Hippocampal formation (tissue), 2 donors: ENCODE data around the gene GABRB1.
"Not testable (repeated sequence)": the region's sequence is repeated elsewhere in the genome, so short reads cannot be mapped to it uniquely, and the experiment has no call there.

Source experiments
- DNase-seq, 2 donors: peaks; one replicate each; lab custom pipeline; 2025; lab: John Stamatoyannopoulos, UW

Gene GABRB1

DNA sequence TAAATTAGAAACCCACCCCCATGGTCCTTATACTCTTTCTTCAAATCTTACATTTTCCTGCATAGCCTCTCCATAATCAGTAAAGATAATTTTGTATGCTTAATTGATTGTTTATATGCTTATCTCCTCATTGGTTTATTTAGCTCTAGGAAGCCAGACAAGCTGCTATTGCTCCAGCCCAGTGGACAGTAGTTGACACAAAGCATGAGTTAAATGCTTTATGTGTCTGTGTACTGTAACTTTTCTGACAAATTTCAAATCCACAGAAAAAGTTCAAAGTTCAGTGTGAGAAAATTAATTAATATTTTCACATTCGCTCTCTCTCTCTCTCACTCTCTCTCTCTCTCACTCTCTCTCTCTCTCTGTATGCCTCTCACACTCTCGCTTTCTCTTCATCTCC is 181.7 kb downstream of the GABRB1 start:
- DNase-seq, result no peak

DNA sequence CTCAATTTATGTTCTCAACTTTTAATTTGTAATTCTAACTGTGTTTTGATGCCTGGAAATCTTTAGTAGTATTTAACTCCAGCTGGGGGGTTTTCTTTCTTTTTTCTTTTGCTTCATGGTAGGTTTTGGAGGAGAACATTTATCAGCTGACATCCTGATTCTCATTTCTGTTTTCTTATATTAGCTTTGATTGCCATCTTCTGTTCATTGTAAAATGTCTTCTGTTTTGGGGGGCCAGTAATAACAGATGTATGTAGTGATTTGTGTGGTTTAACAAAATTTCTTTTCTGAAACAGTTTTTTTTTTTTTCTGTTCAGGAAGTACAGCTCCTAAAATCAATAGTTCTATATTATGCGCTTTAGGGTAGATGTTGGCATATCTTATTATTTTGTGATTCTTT is 182.2 kb downstream of the GABRB1 start:
- no peak for DNase-seq

DNA sequence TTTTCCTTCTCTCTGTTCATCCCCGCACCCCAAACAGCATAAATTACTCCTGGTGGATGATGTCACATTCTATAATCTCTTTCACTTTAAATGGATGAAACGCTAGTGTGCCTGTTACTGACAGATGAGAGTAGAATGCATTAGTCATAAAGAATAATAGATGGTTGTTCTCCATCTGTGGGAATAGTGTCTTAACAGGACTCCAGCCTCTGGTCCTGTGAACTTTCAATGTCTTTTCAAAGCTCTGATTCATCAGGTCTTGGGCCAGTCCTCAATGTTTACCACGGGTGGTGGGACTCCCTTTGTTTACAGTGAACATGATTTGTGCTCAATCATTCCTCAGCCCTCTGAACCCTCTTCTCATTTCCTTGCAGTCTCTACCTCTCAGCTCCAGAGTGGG is 182.6 kb downstream of the GABRB1 start:
- no peak for DNase-seq

DNA sequence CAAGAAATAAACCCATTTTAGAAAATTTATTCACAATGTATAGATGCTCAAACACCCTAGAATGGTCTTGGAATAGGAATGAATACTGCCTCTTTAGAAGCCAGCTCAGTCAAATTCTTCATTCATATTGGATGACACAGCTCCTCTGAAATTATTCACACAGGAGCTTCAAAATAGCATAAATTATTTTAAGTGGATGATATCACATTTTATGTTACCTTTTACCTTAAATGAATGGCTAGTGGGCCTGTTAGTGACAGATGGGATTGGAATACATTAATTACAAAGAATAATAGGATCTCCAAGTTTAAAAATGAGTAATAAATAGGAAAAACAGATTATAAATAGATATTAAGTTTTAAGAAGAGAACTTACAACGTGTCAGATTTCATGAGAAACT is 184.4 kb downstream of the GABRB1 start:
- no peak for DNase-seq

DNA sequence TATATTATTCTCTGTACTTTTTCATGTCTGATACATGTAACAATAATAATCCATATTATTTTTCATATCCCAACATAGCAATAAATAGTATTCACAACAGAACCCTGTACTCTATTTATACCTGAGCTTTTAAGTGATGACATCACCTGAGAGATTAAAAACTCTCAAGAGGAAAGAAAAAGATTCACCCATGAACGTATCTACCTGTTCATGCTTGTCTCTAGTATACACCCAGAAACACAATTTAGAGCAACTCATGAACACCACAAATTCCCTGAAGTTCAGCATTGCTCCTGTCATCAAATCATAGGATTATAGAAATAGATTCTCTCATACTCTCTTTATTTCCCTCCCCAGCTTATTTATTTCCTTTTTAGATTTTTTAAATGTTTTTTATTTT is 185.9 kb downstream of the GABRB1 start:
- DNase-seq, result no peak

GRCh38 chr4:47217884-47218283 is 186.5 kb downstream of the GABRB1 start:
- DNase-seq, result no peak

- DNase-seq, result no peak
These were observed 187.3 kb downstream of the GABRB1 start for GRCh38 chr4:47218631-47219030.

DNA sequence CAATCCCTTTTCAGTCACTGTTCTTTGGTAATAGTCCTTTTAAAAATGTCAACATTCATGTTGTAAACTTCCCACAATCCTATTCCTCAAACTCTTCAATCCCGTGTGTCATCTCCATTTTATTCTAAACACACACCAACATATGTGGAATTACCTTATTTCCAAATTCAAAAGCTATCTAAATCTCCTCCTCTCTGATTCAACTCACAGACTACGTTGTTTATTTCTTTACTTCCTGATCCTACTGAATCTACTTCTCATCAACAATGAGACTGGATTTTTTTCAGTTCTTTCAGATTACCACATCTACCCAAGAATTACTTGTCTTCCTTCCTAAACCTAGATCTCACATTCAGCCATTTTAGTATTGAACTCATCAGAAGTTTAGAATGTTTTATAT is 188.2 kb downstream of the GABRB1 start:
- no peak for DNase-seq

DNA sequence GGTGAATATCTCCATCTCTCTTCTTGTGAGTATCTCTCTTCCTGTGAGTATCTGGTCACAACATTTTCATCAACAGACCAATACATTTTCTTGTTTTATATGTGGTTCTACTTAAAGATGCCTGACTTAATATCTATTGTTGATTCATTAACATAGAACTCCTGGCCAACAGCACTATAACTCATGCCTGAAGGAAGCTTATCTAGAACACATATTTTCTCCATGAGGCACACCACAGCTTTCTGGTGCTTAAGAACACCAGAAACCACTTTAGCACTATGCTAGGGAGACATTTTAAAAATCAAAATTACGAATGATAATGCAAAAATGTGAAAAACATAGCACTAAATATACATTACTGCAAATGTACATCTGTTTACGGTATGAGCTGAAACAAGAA is 190.4 kb downstream of the GABRB1 start:
- DNase-seq, result no peak

DNA sequence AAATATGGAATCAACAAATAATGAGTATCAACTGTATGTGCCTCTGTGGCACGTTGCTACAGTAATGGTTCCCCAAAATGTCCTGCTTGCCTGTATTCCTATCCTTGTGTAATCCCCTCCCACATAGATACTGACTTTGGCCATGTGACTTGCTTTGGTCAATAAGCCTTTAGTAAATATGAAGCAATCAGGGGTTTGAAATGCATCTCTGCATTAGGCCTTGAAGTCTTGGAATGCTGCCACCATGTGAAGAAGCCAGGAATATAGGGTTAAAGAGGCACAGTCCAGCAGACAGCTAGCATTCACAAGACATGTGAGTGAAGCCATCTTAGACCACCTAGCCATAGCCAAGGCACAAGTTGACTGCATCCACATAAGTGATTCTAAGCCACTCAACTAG is 190.9 kb downstream of the GABRB1 start:
- DNase-seq, result no peak

- no peak for DNase-seq
These were observed 193.0 kb downstream of the GABRB1 start for GRCh38 chr4:47224361-47224760.

- no peak for DNase-seq
These were observed 204.4 kb downstream of the GABRB1 start for GRCh38 chr4:47235721-47236120.

DNA sequence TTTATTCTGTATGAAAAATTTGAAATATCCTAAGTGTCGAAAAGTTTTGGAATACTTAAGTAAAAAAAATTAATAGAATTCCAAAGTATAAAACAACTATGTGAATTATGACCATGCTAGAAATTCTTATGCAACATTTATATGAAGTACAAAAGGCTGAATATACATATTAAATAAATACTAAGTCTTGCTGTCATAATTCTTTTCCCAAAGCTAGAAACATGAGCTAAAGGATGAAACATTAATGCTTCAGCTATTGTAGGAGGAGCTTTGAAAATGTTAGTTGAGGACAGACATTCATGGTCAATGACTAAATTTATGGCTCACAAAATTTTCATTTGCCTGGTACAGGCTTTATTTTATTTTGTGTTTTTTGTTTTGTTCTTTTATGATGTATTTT is 207.3 kb downstream of the GABRB1 start:
- no peak for DNase-seq

GRCh38 chr4:47239649-47240048 is 208.3 kb downstream of the GABRB1 start:
- no peak for DNase-seq

DNA sequence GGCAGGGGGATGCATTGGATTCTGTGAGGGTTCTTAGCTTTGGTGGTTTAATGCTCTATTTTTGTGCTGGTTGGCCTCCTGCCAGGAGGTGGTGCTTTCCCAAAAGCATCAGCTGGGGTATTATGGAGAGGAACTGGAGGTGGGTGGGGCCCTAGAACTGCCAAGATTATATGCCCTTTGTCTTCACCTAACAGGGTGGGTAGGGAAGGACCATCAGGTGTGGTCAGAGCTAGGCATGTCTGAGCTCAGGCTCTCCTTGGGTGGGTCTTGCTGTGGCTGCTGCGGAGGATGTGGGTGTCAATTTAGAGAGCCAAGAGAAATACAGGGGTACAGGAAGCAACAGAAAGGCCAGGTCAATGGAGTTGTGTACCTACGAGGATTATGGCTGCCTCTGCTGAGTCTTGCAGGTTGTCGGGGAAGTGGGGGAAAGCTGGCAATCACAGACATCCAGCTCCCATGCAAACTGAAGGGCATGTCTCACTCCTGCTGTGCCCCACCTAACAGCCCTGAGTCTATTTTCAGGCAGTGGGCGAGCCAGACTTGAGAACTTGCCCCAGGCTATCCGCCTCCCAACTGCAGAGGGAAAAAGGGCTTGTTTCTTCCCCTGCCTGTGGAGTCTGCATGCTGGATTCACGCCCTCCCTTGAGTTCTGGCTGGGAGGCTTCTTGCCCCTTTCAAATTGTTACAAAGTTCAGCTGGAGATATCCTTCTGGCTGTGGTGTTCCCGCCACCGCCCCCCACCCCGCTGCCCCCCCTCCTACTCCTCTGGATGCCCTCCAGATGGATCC is 220.2 kb downstream of the GABRB1 start:
- DNase-seq, result no peak

DNA sequence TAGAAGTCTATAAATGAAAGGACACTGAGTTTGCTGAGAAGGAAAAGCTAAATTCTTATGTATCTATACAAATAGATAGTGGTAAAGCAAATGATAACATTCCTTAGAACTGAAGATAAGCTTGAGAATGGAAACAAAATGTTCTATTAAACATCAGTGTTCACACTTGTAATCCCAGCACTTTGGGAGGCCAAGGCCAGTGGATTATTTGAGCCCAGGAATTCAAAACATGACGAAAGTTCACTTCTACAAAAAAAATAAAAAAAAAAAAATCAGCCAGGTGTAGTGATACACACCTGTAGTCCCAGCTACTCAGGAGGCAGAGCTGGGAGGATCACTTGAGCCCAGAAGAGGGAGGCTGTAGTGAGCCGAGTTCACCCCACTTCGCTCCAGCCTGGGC is 232.4 kb downstream of the GABRB1 start:
- DNase-seq, result no peak

- peak in 1 of 2 donors; percentile 48 for DNase-seq
These were observed 239.0 kb downstream of the GABRB1 start for GRCh38 chr4:47270201-47270888.

- no peak for DNase-seq
These were observed 239.9 kb downstream of the GABRB1 start for GRCh38 chr4:47271291-47271690.

DNA sequence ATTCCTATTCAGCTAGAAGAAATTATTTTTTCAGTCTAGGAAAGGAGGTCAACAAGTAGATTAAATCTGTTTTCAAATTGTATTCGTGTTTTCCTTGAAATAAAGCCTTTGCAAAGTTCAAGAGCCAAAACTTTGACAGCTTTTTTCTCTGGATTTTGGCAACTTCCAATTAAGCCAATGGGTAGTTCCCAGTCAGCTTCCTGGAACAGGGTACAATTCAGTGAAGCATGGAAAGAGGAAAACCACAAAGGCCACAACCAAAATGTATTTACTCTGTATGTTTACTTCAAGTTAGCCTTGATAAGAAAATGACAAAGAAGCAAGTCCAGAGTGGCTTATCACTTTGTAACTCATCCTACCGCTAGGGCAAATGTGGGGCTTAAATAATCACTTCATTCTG is 243.5 kb downstream of the GABRB1 start:
- DNase-seq, result no peak

GRCh38 chr4:47275595-47275994 is 244.2 kb downstream of the GABRB1 start:
- peak in 1 of 2 donors; percentile 35 for DNase-seq

GRCh38 chr4:47278631-47279030 is 247.3 kb downstream of the GABRB1 start:
- no peak for DNase-seq

- no peak for DNase-seq
These were observed 256.4 kb downstream of the GABRB1 start for GRCh38 chr4:47287735-47288134.

GRCh38 chr4:47289805-47290204 is 258.4 kb downstream of the GABRB1 start:
- DNase-seq, result no peak

GRCh38 chr4:47290873-47291272 is 259.5 kb downstream of the GABRB1 start:
- DNase-seq, result not testable (repeated sequence)
